Measurements from ENCODE around the gene INSR. TPM values are rescaled to one million over a fixed set of nuclear protein-coding genes. Genes with fewer than 3 reads are reported as not detected.

INSR gene
- total and polyA plus RNA-seq, 2 experiments from 2014 or later: 19.2 to 52.1 TPM

GRCh38 chr19:7292950-7293761 is 1.1 kb downstream of the INSR start:
- Histone ChIP-seq H3K4me3 (peak overlapping the region; percentile 78), H3K27me3 (ENCODE audit: insufficient read depth) (peaks cover 8% of the 10 kb centered on the region; the same call in 1 of the 2 replicates), H3K27ac (ENCODE audit: low read depth) (no peak overlapping the region), H3K36me3 (ENCODE audit: insufficient read depth) (no peaks in the 10 kb centered on the region), H3F3A (replicated peaks; ENCODE audit: low read depth) (0 out of 2 replicates have a peak, but pooled peaks cover 6% of the 10 kb centered on the region), H3K9me2 (ENCODE audit: insufficient read depth) (no peaks in the 10 kb centered on the region), H3K4me2 (peak overlapping the region; percentile 85), H3K4me1 (ENCODE audit: insufficient read depth) (peaks cover 16% of the 10 kb centered on the region), H4K20me1 (replicated peaks; ENCODE audit: insufficient read depth) (peaks cover 8% of the 10 kb centered on the region), H3K79me2 (replicated peaks; ENCODE audit: insufficient read depth) (peaks cover 47% of the 10 kb centered on the region), H2AFZ (peak overlapping the region; percentile 74)
- ATAC-seq: peak; percentile 12
- peak; percentile 39 for DNase-seq (ENCODE audit: low spot score)
- H3K27me3 Mint-ChIP-seq (ENCODE audit: insufficient read depth, low read depth, poor library complexity): peaks cover 13% of the 10 kb centered on the region
- H3K36me3 Mint-ChIP-seq (ENCODE audit: low read depth): no peaks in the 10 kb centered on the region
- H3K27ac Mint-ChIP-seq: no peak overlapping the region
- H3K9me3 Mint-ChIP-seq: no peaks in the 10 kb centered on the region
- peak overlapping the region; percentile 73 for H3K4me3 Mint-ChIP-seq
- TF ChIP-seq POLR2AphosphoS5 (IDR thresholded peaks at IDR 0.05; ENCODE audit: low read depth): no peak
- TF ChIP-seq REST (IDR thresholded peaks at IDR 0.05; ENCODE audit: unreplicated experiment): no peak
- TF ChIP-seq ZNF331 (CRISPR knock-in tag; IDR thresholded peaks at IDR 0.05; ENCODE audit: low read depth): no peak
- no peak for TF ChIP-seq JUNB (IDR thresholded peaks at IDR 0.05; ENCODE audit: unreplicated experiment)
- TF ChIP-seq NANOG (IDR thresholded peaks at IDR 0.05; ENCODE audit: borderline replicate concordance): no peak
- TF ChIP-seq ZNF114 (CRISPR knock-in tag; IDR thresholded peaks at IDR 0.05): no peak
- no peak for TF ChIP-seq CREB1 (CRISPR knock-in tag; IDR thresholded peaks at IDR 0.05; ENCODE audit: low read depth)
- TF ChIP-seq STAT1 (IDR thresholded peaks at IDR 0.05; ENCODE audit: unreplicated experiment): no peak
- no peak for TF ChIP-seq EZH2phosphoT487 (IDR thresholded peaks at IDR 0.05; ENCODE audit: unreplicated experiment)
- TF ChIP-seq ETS1 (IDR thresholded peaks at IDR 0.05): no peak
- no peak for TF ChIP-seq ZNF462 (CRISPR knock-in tag; IDR thresholded peaks at IDR 0.05)
- no peak for TF ChIP-seq CTCF (conservative IDR thresholded peaks at IDR 0.05; ENCODE audit: low read depth in 2 of 2)
- no peak for TF ChIP-seq EZH2 (IDR thresholded peaks at IDR 0.05; ENCODE audit: low read depth, unreplicated experiment)
- peaks cover 24% of the 10 kb centered on the region for H3K4me1 Mint-ChIP-seq
